Fibroblast of the conjunctiva (primary cell): Measurements from ENCODE around the gene RPRML.
"Not testable (repeated sequence)": the region's sequence is repeated elsewhere in the genome, so short reads cannot be mapped to it uniquely, and the experiment has no call there.

Experiments
- DNase-seq: peaks from one replicate; pipeline ENCODE4 v3.0.0-alpha.2; 2010; ENCODE audit warnings: low read depth

RPRML gene

DNA sequence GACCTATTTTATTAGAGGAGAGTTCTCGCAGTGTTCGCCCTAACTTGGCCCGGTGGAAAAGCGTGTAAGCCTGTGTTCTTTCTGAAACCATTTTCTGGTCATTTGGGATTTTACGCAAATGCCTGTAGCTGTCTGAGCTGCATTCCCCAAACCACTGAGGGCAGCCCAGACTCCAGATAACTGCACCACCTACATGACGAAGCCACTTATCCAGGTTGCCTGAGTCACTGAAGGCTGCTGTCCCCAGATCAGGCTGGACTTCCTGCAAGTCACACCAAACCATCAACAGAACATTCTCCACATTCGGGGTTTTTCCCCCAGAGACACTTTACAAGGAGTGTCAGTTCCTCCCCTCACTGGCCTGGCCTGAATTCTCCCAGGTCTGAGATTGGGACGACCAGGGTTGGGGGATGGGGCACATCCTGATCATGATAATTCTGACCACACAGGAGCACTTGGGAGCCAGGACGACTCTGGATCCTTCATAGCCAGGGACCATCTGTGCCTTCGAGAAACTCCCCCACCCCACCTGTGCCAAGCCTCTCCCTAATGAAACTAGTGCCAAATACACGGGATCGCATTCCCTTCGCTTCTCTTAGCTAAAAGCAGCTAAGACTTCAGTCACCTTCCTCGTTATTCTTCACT, 2.3 kb downstream of the RPRML start:
- no peak for DNase-seq

GRCh38 chr17:46975287-46975686, 3.8 kb downstream of the RPRML start:
- no peak for DNase-seq

GRCh38 chr17:46974086-46974485, 5.0 kb downstream of the RPRML start:
- DNase-seq = no peak

DNA sequence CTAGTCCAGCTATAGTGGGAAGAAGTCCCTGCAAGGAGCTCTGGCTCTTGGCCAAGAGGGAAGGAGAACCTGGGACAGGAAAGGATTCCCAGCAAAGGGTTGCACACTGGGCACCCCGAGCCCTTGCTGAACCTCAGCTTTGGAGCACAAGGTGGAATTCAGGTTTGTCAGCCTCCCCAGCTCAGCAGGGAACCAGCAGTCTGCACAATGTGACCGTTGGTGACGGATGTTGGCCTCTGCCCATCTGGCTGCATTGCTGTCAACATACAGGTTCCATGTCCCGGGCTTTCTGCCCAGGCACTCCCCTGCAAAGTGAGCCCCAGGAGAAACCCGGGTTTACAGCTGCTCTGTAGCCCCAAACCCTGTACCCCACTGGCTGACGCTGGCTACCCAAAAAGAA, 6.7 kb downstream of the RPRML start:
- DNase-seq = no peak

- DNase-seq = no peak
Observed at GRCh38 chr17:46971647-46972300, 7.3 kb downstream of the RPRML start.

DNA sequence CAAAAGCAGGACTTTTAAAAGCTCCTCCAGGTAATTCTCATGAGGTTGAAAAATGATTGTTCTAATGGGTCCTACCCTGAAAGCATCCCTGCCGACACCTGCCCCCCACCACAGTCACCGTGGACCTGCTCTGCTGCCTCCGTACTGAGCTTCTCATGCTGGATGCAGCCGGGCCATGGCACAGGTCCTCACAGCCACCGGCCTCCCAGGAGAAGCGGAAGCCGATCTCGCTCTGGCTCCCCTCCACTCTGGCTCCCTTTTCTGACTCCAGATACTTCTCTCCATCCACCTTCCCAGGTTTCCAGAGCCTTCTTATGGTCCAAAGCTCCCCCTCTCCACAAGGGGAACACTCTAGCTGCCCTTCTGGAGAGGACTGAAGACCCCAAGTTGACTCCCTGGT, 10.2 kb downstream of the RPRML start:
- DNase-seq = no peak

DNA sequence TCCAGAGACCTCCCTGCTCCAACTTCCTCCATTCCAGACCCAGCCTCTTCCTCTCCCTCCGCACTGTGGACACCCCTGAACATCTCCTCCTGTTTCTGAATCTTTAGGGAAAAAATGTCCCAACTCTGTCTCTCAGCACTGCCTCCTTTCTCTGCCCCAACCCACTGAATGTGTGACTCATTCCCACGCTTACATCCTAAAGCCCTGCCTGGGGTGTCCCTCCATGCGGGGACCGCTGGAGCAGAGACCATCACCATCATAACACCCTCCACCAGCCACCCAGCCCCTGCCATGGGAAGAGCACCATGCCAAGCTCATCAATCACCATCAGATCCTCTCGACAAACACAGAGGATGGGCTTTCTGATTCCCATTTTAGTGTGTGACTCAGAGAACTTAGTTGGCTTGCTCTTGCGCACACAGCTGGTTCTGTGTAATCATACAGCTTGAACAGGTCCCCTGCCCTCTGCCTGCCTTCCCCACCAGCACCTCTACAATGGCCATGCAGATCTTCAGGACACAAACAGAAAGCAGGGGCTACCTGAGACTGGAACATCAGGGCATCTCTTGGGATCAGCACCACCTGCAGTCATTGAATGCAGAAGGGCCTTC, 10.7 kb downstream of the RPRML start:
- DNase-seq = no peak

- DNase-seq = no peak
Observed at GRCh38 chr17:46964315-46965265, 14.5 kb downstream of the RPRML start.

DNA sequence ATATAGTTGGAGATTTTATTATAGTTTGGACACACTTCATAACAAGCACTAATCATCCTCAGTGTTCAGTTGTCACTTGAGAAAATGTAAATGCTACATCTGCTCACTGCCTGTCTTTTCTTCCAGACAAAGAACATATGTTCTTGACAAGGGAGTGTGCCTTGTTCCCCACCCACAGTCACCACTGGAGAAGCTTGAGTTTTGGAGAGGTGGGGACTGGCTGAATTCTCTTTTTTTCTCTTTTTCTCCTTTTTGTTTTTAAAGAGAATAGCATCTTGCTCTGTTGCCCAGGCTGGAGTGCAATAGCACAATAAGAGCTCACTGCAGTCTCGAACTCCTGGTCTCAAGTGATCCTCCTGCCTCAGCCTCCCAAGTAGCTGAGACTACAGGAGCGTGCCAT, 15.5 kb downstream of the RPRML start:
- DNase-seq = no peak

DNA sequence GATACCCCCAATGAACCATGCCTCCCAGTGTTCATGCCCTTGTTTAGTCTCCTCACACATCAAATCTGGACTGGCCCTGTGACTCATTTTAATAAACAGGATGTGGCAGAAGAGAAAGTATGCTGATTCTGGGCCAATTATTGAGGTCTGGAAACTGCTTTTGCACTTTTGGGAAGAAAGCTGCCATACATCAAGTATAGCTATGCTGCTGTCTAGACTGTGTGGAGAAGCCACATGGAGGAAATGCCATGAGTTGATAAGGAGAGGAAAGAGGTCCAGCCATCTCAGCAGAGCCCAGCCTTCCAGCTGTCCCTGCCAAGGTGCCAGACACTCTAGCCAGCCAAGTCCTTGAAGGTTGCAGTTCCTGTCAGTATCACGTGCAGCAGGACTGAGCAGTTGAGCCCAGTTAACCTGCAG, 16.7 kb downstream of the RPRML start:
- DNase-seq = no peak

DNA sequence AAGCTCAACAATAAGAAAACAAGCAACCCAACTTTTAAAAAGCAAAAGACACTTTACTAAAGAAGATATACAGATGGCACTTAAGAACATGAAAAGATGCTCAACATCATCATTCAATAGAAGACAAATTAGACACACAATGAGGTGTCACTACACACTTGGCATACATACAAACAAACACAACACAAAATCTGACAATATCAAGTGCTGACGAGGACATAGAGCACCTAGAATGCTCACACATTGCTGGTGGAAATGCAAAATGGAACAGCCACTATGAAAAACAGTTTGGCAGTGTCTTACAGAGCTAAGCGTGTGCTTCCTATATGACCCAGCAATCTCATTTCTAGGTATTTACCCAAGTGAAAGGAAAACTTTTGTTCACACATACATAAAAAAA, 18.9 kb downstream of the RPRML start:
- DNase-seq = no peak

DNA sequence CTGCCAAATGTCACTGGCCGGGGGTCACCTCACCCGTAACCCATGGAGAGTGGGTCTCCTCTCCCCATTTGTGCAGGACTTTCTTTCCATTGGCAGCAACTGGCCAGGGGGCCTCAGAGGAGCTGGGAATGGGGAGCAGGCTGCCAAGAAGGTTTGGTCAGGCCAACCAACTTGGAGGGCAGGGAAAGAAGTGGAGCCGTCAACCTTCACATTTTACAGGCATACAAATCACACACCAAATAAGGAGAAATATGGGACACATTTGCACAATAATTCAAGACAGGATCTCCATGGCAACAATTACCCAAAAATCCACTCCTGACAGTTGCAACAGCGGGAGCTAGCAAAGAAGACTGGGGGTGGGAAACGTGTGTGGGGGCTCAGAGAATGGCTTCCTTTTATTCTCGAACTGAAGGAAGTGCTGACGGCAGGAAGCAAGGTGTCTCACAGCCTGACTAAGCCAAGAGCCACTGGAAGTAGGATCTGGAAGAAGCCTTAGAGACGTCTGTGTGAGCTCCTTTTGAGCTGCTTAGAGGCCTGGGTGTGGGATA, 20.9 kb downstream of the RPRML start:
- no peak for DNase-seq

DNA sequence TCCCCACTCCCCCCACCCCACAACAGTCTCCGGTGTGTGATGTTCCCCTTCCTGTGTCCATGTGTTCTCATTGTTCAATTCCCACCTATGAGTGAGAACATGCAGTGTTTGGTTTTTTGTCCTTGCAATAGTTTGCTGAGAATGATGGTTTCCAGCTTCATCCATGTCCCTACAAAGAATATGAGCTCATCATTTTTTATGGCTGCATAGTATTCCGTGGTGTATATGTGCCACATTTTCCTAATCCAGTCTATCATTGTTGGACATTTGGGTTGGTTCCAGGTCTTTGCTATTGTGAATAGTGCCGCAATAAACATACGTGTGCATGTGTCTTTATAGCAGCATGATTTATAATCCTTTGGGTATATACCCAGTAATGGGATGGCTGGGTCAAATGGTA, 25.9 kb downstream of the RPRML start:
- DNase-seq = not testable (repeated sequence)

GRCh38 chr17:46952115-46952514, 26.9 kb downstream of the RPRML start:
- DNase-seq = no peak

GRCh38 chr17:46951706-46952105, 27.3 kb downstream of the RPRML start:
- DNase-seq = no peak

- no peak for DNase-seq
Observed at GRCh38 chr17:46950997-46951621, 27.9 kb downstream of the RPRML start.

GRCh38 chr17:46950342-46950996, 28.6 kb downstream of the RPRML start:
- no peak for DNase-seq

DNA sequence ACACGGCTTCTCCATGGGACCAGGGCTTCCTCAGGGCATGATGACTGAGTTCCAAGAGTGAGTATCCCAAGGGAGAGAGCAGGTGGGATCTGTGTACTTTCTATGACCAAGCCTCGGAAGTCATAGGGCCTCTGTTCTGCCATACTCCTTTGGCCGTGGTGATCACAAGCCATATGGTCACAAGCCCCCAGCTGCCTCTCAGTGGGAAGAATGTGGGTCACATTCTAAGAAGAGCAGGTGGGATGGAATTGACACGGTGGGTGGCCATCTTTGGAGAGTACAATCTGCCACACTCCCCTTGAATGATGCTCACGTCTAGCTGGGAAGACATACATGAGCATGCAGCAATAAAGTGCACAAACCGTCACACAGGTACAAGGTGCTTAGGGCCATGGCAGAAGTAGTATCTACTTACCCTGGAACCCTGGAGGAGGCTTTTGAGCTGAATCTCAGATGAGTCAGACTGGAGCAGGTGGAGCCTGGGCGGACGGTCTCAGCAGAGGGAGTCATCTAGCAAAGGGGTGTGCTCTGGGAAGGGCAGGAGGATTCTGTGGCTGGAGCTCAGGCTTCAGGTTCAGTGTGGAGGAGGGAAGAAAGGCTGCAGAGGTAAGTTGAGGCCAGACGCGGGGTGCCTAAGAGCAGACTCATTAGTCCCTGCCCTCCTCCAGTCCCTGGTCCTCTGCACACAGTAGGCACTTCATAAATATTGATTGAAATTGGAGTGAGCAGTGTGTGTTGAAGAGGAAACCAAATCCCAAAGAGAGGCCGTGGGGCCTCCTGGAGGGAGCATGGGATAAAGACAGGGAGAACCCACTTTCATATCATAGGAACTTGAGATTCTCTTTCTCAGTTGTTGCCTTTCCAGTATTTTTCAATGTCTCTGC, 29.5 kb downstream of the RPRML start:
- no peak for DNase-seq

- DNase-seq = no peak
Observed at GRCh38 chr17:46948544-46948943, 30.5 kb downstream of the RPRML start.

DNA sequence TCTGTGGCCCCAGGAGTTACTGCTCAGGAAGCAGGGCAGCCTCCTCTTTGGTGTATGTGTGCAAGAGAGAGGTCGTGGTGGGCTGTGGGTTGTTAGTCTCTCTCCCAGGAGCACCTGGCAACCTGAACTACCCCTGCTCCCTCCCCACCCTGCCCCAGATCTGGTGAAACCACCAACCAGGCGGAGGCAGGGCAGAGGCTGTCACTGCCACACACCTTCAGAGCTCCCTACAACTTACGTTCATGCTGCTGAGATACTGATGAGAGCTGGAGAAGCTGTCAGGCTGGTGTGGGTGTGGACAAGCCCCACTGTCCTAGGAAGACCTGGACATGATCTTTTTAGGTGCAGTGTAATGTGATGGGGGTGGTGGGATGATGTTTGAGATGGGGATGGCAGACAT, 31.8 kb downstream of the RPRML start:
- DNase-seq = no peak
